ENCODE results near the gene ROR2. TPM values are rescaled to one million over a fixed set of nuclear protein-coding genes. Genes with fewer than 3 reads are reported as not detected.
"Not testable (repeated sequence)": the region's sequence is repeated elsewhere in the genome, so short reads cannot be mapped to it uniquely, and the experiment has no call there.

The ROR2 gene
- total RNA-seq, 4 donors from 2014 or later: 35.6 to 67.6 (median 50.6) TPM

- TF ChIP-seq CTCF (IDR thresholded peaks at IDR 0.05) (no peak), POLR2A (IDR thresholded peaks at IDR 0.05) (no peak)
- Histone ChIP-seq H3K36me3 (no peaks in the 10 kb centered on the region), H3K4me3 (no peak overlapping the region), H3K27me3 (no peaks in the 10 kb centered on the region), H3K9me3 (no peaks in the 10 kb centered on the region), H3K4me1 (no peaks in the 10 kb centered on the region), H3K27ac (no peak overlapping the region)
- intact Hi-C loops (cut with DNase I; ENCODE audit: low total_unique reads): no loop called here
- DNase-seq: no peak
Measured at GRCh38 chr9:91623004-91623403, 327.0 kb downstream of the ROR2 start.

- DNase-seq; intact Hi-C loops (cut with DNase I; ENCODE audit: low total_unique reads); H3K4me3 ChIP-seq; H3K36me3 ChIP-seq; H3K27ac ChIP-seq; H3K9me3 ChIP-seq; H3K27me3 ChIP-seq; H3K4me1 ChIP-seq: not testable (repeated sequence)
Measured at GRCh38 chr9:91622121-91622520, 327.9 kb downstream of the ROR2 start.

- H3K36me3 ChIP-seq; H3K4me3 ChIP-seq; DNase-seq; H3K27me3 ChIP-seq; H3K27ac ChIP-seq; H3K9me3 ChIP-seq; intact Hi-C loops (cut with DNase I; ENCODE audit: low total_unique reads); H3K4me1 ChIP-seq: not testable (repeated sequence)
Measured at GRCh38 chr9:91614044-91614443, 336.0 kb downstream of the ROR2 start.

GRCh38 chr9:91611582-91611981 lies 338.4 kb downstream of the ROR2 start:
- H3K36me3 ChIP-seq: no peaks in the 10 kb centered on the region
- no peak for TF ChIP-seq CTCF (IDR thresholded peaks at IDR 0.05)
- no peak for TF ChIP-seq POLR2A (IDR thresholded peaks at IDR 0.05)

GRCh38 chr9:91606255-91606995 lies 343.6 kb downstream of the ROR2 start:
- TF ChIP-seq POLR2A (IDR thresholded peaks at IDR 0.05) (no peak), CTCF (IDR thresholded peaks at IDR 0.05) (no peak)
- Histone ChIP-seq H3K27ac (no peak overlapping the region), H3K9me3 (no peaks in the 10 kb centered on the region), H3K27me3 (no peaks in the 10 kb centered on the region), H3K4me1 (no peaks in the 10 kb centered on the region), H3K36me3 (no peaks in the 10 kb centered on the region), H3K4me3 (no peak overlapping the region)
- intact Hi-C loops (cut with DNase I; ENCODE audit: low total_unique reads): no loop called here
- DNase-seq: no peak

More at GRCh38 chr9:91611582-91611981, 338.4 kb downstream of the ROR2 start:
- H3K27me3 ChIP-seq: no peaks in the 10 kb centered on the region
- no peak for DNase-seq
- H3K4me1 ChIP-seq: no peaks in the 10 kb centered on the region
- H3K27ac ChIP-seq: no peak overlapping the region
- no peak overlapping the region for H3K4me3 ChIP-seq
- intact Hi-C loops (cut with DNase I; ENCODE audit: low total_unique reads): no loop called here
- H3K9me3 ChIP-seq: no peaks in the 10 kb centered on the region

GRCh38 chr9:91604451-91605179 lies 345.4 kb downstream of the ROR2 start:
- no peaks in the 10 kb centered on the region for H3K36me3 ChIP-seq
- TF ChIP-seq POLR2A (IDR thresholded peaks at IDR 0.05) (no peak), CTCF (IDR thresholded peaks at IDR 0.05) (no peak)
- intact Hi-C loops (cut with DNase I; ENCODE audit: low total_unique reads): no loop called here

More at GRCh38 chr9:91604451-91605179, 345.4 kb downstream of the ROR2 start:
- Histone ChIP-seq H3K9me3 (no peaks in the 10 kb centered on the region), H3K4me3 (no peak overlapping the region), H3K27me3 (no peaks in the 10 kb centered on the region), H3K4me1 (no peaks in the 10 kb centered on the region), H3K27ac (no peak overlapping the region)
- no peak for DNase-seq

Data from uterus (tissue), 4 donors.